AG10803 (cell line): ENCODE data around the gene EML5.

ENCODE experiments used
- DNase-seq: peaks from one replicate; pipeline ENCODE4 v3.0.0; 2010; ENCODE audit warnings: low read depth
- H3K4me3 ChIP-seq: 2 replicates; pipeline ENCODE4 v1.5.1; 2011; ENCODE audit warnings: mild to moderate bottlenecking, low read length, control low read depth
- CTCF ChIP-seq: conservative IDR thresholded peaks from 2 replicates; pipeline ENCODE4 v1.5.1; 2011; ENCODE audit warnings: mild to moderate bottlenecking, low read length, control low read depth, inconsistent platforms

Gene EML5

GRCh38 chr14:88834883-88835431, 42.2 kb upstream of the EML5 start:
- DNase-seq: peak; percentile 55
- H3K4me3 ChIP-seq: no peak overlapping the region

GRCh38 chr14:88831284-88831683, 38.5 kb upstream of the EML5 start:
- TF ChIP-seq CTCF: no peak
- DNase-seq: peak; percentile 89
- no peak overlapping the region for H3K4me3 ChIP-seq

More at GRCh38 chr14:88834883-88835431, 42.2 kb upstream of the EML5 start:
- no peak for TF ChIP-seq CTCF

- no peak for TF ChIP-seq CTCF
- no peak for DNase-seq
- H3K4me3 ChIP-seq: no peak overlapping the region
These were observed 37.0 kb upstream of the EML5 start for GRCh38 chr14:88829685-88830302.

GRCh38 chr14:88829188-88829587, 36.4 kb upstream of the EML5 start:
- no peak overlapping the region for H3K4me3 ChIP-seq
- TF ChIP-seq CTCF: no peak
- DNase-seq: no peak

- peak overlapping the region; percentile 83 for H3K4me3 ChIP-seq
- TF ChIP-seq CTCF: no peak
- DNase-seq: no peak
These were observed 32.8 kb upstream of the EML5 start for GRCh38 chr14:88825503-88825902.

- no peak for TF ChIP-seq CTCF
- DNase-seq: no peak
- H3K4me3 ChIP-seq: peak overlapping the region; percentile 83
These were observed 32.3 kb upstream of the EML5 start for GRCh38 chr14:88825078-88825458.

GRCh38 chr14:88824314-88825077, 31.7 kb upstream of the EML5 start, which contains the start of gene TTC8:
Gene TTC8, plus strand, starts transcription at chr14:88824651. Its CDS starts 57 bp downstream, at chr14:88824708.
- no peak for TF ChIP-seq CTCF
- H3K4me3 ChIP-seq: peak within 1 kb of the TSS; percentile 83
- DNase-seq: peak; percentile 88
